NCI-H510A (cell line): ENCODE results near the gene ROR2.

Experiments used
- DNase-seq: peaks from one replicate; lab custom pipeline; 2025; lab: John Stamatoyannopoulos, UW

ROR2 gene

DNA sequence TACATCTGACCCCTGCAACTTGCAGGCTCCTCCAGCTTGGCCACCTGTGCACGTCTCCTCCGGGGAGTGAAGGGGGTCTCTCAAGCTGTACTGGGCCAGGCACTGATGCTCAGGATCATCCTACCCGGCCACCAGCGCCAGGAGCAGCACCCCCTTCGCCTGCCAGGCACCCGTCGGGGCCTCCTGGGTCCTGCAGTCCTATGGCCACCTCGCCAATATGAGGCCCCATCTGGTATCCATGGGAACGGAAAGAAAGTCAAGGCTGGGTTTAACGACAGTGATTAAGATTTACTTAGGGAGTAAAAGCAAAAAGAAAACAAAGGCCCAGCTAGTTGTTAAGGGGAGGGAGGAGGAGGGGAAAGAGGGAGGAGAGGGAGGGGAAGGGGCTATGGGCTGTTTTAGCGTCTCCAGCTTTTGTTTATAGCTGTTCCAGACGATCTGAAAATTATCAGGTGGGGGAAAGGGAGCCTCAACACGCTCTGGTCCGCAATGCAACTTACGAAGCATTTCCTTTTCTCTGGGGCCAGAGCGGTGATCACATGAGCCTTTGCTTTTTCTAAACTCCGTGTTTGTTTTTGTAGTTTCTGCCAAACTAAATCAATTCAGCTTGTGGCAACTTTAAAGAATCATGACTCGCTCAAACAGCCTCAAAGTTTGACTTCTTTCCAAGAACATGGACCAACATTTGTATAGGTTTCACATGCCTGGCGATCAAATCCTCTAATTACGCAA is 132.4 kb downstream of the ROR2 start:
- no peak for DNase-seq

- DNase-seq: no peak
Measured at GRCh38 chr9:91817106-91817492, 132.9 kb downstream of the ROR2 start.

GRCh38 chr9:91816356-91816755 is 133.7 kb downstream of the ROR2 start:
- DNase-seq: no peak

DNA sequence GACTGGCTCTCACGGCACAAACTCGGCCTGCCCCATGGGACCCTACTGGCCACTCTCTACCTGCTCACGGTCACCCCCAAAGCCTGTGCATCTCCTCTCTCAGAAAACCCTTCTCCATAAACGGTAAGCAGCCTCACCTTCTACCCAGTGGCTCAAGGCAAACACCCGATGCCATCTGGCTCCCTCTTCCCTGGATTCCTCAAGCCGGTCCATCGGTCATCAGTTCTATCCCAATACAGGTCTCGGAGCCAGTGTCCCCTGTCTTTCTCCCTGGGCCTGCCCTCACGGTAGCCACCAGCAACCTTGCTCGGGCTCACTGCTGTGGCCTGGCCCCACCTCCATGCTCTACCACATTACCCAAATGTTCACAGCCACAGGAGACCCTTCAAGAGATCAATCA is 134.1 kb downstream of the ROR2 start:
- no peak for DNase-seq

GRCh38 chr9:91814753-91815152 is 135.3 kb downstream of the ROR2 start:
- DNase-seq: no peak

DNA sequence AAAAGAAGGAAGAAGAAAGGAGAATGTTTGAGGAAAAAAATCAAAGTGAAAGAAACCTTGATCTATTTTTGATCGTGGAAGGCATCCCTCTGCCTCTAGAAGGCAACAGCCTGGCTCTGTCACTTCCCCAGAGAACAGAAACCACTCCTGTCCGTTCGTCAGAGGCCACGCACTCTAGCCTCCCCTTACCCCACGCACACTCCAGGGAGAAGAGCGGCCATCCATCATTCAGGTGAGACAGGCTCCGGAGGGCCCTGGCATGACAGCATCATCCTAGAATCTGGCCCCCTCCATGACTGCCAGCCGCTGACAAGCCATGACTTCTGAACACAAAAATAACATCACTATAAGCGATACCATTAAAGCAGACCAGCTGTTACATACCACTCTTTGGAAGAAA is 135.8 kb downstream of the ROR2 start:
- no peak for DNase-seq

DNA sequence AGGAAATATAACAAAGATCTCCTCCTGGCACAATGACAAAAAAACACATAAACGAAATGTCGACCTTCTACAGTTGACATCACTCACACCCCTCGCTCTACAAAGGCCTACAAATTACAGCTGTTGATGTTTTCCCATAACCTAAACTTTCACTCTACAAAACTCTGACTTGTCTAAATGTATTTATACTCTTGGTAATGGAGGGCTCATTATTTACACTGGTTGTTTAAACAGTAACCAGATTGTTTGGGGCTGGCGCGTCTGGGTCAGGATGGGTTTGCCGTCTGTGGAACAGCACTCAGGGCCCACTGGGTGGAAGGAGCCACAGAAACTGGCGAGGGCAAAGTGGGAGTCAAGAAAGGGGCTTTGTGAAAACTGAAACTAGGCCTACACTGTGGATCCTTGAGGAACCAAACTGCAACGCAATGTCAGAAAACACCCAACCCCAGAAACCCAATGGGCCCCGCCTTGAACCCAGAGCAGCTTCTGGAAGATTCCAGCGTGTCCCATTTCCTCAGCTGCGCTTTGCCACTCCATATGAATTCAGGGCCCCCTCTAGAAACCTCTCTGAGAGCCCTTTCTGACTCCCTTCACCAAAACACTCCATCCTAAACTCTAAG is 136.7 kb downstream of the ROR2 start:
- DNase-seq: no peak

DNA sequence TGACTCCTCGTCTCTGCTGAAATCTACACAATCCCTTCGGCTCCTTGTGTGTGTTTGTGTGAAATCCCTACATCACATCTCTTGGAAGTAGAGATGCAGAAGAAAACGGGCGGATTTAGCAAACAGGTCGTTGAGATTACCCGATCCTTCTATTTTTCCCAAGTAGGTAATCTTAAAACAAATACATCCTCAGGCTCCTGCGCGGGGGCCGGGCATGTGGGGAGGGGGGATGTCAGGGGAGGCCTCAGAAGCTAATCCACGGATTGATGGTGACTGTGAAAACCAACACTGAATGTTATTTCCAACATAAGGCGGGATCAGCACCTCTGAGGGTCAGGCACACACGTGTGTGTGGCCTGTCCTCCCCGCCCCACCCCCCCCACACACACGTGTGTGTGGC is 137.8 kb downstream of the ROR2 start:
- DNase-seq: no peak

- DNase-seq: no peak
Measured at GRCh38 chr9:91811024-91811909, 138.8 kb downstream of the ROR2 start.

GRCh38 chr9:91810286-91810905 is 139.6 kb downstream of the ROR2 start:
- no peak for DNase-seq

GRCh38 chr9:91809581-91810285 is 140.3 kb downstream of the ROR2 start:
- DNase-seq: no peak

GRCh38 chr9:91807643-91808246 is 142.3 kb downstream of the ROR2 start:
- DNase-seq: no peak

- DNase-seq: no peak
Measured at GRCh38 chr9:91805031-91805430, 145.0 kb downstream of the ROR2 start.

DNA sequence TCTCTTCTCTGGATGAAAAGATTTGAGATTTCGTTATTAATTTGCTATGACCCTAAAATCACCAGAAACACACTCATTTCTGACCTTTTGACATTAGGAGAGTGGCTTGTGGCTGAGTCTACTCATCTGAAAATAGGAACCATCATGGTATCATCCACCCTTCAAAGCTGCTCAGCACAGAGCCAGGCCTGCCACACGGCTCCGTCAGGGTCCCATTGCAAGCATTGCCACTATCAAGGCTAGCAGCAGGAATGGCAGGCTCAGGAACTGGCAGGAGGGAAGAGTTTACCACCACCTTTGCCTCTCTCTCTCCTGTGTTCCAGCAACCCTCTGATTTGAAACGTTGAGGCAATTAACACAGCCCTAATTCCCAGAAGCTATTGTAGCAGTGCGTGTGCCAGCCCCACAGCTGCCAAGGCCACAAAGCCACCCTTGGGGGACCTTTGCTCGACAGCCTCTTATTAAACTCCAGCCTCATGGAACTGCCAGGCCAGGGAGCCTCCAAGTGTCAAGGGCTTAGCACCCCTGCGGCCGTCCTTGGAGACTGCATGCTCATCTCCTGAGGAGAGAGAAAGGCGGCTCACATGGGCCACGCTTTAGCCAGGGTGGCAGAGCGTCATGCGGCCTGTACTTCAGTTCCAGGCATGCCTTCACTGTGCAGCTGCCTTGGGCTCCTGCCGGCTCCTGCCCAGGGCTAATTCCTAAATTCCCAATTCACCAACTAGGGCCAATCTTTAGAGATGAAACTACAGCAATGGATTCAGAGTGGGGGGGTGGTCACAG is 145.9 kb downstream of the ROR2 start:
- DNase-seq: no peak

DNA sequence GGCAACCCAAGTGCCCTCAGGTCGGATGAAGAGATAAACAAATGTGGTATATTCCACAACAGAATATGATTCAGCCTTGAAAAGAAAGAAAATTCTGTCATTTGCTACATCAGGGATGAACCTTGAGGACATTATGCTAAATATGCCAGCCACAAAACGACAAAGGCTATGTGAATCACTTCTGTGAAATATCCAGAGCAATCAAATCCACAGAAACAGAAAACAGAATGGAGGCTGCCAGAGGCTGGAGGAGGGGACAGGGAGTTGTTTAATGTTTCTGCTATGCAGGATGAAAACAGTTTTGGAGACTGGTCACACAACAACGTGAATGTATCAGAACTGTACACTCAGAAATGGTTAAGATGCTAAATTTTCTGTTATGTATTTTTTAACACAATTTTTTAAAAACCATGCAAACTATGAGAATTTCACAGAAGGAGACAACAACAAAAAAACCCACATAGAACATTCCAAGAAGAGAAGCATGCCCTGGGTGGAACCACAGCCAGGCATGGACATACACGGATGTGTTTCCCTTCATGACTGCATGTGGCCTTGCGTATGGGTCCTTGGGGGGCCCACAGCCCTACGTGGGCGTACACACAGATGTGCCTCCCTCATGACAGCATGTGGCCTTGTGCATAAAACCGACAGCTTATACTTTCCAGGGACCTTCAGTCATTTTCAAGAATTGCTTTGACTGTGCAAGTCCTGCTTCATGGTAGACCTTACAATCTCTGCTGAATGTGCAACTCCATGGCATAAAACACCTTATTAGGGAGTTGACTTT is 146.7 kb downstream of the ROR2 start:
- DNase-seq: no peak

GRCh38 chr9:91802391-91802790 is 147.6 kb downstream of the ROR2 start:
- no peak for DNase-seq

GRCh38 chr9:91800473-91801030 is 149.5 kb downstream of the ROR2 start:
- no peak for DNase-seq

- DNase-seq: no peak
Measured at GRCh38 chr9:91799113-91799744, 150.8 kb downstream of the ROR2 start.
